AG08396 (cell line): ENCODE data around the gene CAPZA2.
"Not testable (repeated sequence)": the region's sequence is repeated elsewhere in the genome, so short reads cannot be mapped to it uniquely, and the experiment has no call there.

Experiments
- DNase-seq: peaks from one replicate; pipeline ENCODE4 v3.0.0; 2012; ENCODE audit warnings: low spot score, mixed read lengths

CAPZA2 gene

DNA sequence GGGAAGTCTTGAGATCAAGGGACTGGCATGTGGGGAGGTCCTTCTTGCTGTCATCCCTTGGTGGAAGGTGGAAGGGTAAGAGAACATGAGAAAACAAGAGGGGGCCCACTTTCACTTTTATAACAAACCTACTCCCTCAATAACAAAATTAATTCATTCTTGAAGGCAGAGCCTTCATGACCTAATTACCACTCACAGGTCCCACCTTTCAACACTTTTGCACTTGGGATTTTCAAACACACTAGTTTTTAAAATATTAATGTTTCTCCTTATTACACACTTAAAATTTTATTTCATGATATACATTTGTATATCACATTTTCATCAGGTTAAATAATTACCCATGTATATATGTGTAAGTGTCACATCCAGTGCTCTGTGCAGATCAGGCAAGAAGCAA is 93.0 kb downstream of the CAPZA2 start:
- DNase-seq, result no peak

DNA sequence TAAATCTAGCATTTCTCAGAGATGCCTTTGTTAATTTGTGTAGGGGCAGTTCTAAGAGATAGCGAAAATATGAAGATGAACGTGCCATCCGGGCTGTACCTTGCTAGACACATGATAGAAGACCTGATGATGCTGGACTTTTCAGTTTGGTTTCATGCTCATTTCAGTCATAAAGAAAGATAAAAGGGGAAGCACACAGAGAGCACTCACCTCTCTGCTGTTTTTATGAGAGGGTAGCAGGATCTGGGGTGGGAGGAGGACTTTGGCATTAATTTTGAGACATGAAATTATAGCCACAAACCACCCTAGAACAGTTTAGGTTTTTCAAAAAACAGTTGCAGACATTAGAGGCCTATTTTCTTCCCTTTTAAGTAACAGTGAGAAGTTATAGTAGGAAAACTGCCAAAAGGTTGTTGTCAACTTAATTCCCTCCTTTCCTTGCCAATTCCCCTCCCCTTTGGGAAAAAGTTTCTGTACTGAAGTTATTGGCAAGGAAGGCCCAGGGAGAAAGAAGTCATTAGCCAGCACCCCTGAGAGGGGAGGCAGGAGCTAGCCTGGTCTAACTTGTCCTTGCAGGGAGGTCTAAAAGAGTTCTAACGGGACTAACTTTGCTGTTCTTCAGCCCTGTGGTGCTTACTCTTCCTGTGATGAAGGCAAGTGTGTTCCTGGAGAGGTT is 93.6 kb downstream of the CAPZA2 start:
- no peak for DNase-seq

DNA sequence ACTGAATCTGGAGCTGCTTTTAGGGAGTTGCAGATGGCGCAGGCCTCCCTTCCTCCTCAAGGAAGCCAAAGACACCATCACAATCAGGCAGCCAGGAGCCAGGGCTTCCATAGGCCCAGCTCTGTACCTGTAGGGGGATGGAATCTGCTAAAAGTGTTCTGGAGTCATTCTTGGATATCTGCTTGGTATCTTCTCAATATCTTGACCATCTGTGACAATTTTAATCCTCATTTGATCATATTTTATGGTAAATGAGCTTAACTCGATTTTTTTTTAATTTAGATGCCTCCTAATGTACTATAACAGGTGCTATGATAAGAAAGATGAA is 94.1 kb downstream of the CAPZA2 start:
- no peak for DNase-seq

DNA sequence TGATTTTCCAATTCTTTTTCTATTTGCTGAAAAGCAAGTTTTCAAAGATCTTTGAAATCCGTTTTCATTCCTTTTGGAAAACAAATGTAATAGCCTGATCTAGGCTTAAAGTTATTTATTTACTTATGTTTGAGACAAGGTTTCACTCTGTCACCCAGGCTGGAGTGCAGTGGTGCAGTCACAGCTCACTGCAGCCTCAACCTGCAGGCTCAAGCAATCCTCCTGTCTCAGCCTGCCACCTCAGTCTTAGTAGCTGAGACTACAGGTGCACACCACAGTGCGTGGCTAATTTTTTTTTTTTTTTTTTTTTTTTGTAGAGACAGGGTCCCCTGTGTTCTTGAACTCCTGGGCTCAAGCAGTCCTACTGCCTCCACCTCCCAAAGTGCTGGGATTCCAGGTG is 95.5 kb downstream of the CAPZA2 start:
- no peak for DNase-seq

DNA sequence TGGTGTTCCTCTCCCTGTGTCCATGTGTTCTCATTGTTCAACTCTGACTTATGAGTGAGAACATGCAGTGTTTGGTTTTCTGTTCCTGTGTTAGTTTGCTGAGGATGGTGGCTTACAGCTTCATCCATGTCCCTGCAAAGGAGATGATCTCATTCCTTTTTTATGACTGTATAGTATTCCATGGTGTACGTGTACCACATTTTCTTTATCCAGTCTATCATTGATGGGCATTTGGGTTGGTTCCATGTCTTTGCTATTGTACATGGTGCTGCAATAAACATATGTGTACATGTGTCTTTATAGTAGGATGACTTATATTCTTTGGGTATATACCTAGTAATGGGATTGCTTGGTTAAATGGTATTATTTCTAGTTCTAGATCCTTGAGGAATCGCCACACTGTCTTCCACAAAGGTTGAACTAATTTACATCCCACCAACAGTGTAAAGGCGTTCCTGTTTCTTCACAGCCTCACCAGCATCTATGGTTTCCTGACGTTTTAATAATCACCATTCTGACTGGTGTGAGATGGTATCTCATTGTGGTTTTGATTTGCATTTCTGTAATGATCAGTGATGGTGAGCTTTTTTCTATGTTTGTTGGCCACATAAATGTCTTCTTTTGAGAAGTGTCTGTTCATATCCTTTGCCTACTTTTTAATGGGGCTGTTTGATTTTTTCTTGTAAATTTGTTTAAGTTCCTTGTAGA is 99.7 kb downstream of the CAPZA2 start:
- not testable (repeated sequence) for DNase-seq

DNA sequence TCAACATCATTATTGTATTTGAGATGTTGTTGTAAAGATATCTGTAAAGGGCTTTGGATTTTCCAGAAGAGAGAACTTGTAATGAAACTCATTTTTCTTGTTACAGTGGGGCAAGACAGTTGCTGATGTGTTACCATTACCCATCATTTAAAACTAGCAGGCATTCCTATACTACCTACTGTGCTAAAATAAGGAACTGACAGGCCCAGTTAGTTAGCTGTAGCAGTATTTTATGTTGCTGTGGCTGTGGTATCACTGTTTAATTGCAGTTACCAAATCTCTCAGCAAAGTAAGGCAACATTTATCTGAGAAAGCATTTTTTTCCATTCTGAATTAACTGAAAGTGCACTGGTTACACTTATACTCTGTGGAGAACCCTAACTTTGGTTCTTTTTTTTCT is 100.8 kb downstream of the CAPZA2 start:
- no peak for DNase-seq

DNA sequence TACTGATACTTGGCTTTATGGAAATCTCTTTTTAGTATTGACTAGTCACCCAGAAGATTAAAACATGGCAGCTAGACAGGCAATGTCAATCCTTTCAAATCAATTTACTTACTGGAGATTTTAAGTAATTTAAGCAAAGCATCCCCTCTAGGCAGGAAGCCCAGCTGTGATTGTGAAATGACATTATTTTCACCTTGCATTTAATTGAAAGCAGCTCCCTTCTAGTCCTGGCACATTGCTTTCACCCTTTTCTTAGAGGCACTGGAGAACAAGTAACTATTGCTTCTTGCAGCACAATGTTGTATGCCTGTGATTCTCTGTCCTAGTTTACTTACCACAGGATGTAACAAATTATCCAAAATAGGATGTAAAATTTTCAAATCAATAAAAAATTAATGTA is 104.2 kb downstream of the CAPZA2 start:
- DNase-seq, result no peak

DNA sequence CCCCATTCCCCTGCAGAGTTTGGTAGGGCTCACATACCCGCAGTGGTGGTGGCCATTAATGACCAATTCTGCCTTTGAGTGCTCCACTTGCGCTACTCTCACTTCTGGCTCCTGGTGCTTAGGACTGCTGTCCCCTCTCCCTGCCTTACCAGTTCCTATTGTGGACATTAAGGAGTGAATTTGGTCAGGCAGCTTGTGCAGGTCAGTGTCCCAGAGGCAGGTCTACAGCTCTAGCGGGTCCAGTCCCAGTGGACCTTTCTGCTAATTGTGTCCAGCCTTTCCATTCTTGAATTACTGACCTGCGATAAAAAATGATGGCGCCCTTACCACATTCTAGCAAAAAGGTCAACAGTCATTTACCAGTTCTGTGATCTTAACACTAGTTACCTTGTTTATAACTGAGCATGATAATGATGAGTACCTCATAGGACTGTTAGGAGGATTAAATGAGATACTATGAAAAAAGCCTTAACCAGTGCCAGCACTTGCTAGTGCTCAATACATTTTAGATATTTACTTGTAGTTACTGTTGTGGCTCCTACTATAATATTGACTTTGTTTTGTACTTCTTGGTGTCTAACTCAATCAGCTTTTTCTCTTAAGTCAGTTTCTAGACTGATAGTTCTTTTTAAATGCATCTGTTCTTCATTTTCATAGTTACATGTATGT is 105.0 kb downstream of the CAPZA2 start:
- no peak for DNase-seq

DNA sequence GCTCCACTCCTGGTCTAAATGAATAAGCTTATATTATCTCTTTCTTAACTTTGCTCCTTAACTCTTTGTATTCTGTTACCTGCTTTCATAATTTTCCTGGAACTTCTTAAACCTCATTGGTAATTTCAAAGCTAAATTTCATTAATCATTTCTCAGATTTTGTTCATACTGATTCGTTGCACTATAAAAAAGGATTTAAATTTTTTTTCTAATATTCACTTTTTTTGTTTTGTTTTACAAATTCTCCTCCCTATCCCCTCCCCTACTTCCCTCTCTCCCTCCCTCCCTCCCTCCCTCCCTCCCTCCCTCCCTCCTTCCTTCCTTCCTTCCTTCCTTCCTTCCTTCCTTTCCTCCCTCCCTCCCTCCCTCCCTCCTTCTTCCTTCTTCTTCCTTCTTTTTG is 105.6 kb downstream of the CAPZA2 start:
- DNase-seq, result no peak

DNA sequence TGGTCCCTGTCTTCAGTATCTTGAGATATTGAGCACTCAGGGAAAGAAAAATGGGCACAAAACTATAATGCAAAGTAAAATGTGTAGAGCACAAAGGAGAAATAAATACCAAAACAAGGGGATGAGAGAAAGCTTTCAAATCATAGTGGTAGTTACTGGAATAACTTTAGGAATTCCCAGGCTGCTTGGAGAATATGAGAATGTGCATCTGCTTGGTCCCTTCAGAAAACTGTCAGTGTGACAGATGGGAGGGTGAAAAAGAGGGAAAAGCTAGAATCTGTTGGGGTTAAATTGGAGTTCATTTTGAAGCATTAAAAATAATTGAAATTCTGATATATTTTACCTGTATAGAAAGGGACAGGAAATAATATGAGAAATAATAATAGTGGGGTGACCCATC is 106.2 kb downstream of the CAPZA2 start:
- no peak for DNase-seq

DNA sequence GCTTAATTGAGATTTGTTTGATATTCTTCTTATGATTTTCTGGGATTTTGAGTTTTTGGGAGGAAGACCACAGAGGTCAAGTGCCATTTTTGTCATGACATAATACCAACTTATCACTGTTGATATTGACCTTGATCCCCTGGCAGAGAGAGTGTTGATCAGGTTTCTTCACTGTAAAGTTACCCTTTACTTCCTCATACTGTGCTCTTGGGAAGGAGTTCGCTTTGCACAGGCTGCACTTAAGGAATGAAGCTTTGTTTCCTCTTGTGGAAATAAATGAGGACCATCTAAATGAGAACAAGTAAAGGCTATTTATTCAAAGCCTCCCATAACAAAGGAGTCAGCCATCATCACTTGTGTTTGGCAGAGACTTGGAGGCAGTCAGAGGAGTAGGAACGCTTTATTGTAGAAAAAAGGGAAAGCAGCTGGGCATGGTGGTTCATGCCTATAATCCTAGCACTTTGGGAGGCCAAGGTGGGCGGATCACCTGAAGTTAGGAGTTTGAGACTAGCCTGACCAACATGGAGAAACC is 107.0 kb downstream of the CAPZA2 start:
- no peak for DNase-seq

DNA sequence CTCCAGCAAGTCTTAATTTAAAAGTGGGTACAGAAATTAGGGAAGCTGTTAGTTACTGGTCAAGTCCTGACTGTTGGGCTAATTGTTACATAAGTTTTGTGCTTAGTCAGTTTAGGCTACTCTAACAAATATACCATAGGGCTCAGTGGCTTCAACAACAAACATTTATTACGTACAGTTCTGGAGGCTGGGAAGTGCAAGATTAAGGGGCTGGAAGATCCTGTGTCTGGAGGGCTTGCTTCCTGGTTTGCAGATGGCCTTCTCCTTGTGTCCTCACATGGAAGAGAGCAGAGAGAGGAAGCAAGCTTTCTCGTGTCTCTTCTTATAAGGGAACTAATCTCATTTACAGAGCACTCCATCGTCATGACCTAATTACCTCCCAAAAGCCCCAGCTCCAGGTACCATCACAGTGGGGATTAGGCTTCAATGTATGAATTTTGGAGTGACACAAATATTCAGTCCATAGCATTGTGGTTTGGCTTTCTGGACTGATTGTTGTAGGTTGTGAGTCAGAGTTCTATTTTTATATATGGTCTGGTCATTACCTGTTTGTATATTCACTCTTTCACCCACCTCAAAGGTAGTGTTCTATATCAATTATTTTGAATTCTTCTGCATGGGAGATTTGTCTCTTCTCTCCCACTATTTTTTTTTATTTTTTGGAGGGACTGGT is 108.0 kb downstream of the CAPZA2 start:
- DNase-seq, result no peak

DNA sequence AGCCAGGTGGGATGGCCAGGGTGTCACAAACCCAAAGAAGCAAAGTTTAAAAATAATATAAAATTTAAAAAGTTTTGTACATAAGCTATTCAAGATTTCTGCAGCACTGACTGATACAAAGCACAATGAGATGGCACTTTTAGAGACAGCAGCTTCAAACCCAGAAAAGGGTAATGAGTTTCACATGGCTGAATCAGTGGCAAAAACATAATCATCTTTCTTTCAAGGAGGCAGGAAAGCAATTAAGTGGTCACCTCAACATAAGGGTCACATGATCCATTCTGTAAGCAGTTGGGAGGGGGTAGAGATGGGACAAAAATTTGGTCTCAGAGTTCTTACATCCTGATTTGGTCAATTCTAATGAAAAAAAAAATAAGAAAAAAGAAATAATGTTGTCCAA is 108.8 kb downstream of the CAPZA2 start:
- DNase-seq, result not testable (repeated sequence)
